Adrenal gland (tissue), 5 donors: ENCODE measurements around the gene SPDYE4.

Source experiments
- CTCF ChIP-seq, 6 experiments: fragments of 450-650 bp in 4 of 6; fragments of 200-600 bp in 2 of 6; sonication (generic) in 1 of 6; IDR thresholded peaks; 1 replicate in 5 of 6; 2 replicates in 1 of 6; pipeline versions ENCODE4 v1.5.1 to v1.8.0; 2016 to 2021; ENCODE audit warnings: antibody characterized with exemption in 6 of 6, mild to moderate bottlenecking in 2 of 6, moderate library complexity in 1 of 6
- POLR2A ChIP-seq, 2 donors: fragments of 450-650 bp; IDR thresholded peaks; one replicate each; pipeline ENCODE4 v1.6.1; 2017; ENCODE audit warnings: antibody characterized with exemption in 2 of 2, mild to moderate bottlenecking in 2 of 2, moderate library complexity in 1 of 2
- donor health status: DM: no; HTN: no; CAD: no.

DNA sequence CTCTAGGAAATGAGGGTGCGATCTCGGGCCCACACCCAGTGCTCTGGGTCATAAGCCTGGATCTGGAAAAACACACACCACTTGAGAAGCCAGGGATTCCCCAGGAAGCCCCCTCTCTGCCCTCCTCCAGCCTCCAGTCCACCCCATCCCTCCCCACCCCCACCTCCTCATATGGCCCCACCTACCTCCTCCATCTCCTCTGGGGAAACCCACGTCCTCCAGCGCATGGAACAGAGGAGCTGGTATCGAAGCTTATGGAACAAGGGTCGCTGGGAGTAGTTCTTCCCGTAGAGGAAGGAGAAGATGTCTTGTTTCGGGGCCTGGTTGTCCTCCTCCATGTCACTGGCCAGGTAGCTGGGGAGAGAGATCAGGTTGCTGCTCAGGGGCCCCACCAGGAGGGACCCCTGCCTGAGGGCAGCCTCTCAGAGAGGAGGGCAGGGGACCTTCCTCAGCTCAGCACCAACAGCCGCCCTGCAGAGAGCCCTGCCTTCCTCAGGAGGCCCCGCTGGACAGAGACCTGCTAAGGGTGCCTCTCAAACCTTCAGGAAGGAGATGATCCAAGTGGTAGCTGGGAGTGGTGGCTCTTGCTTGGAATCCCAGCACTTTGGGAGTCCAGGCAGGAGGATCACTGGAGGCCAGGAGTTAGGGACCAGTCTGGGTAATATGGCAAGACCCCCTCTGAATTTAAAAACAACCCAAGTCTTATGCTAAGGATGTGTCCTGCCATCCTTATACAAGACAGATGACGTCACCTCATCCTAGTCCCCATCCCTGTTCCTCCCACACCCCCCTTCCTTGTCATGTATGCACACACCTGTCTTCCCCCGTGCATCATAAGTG lies 5.0 kb downstream of the SPDYE4 start:
- TF ChIP-seq CTCF (IDR thresholded peaks at IDR 0.05): no peak
- no peak for TF ChIP-seq POLR2A (IDR thresholded peaks at IDR 0.05)
